AG04449 (cell line): Measurements from ENCODE around the gene CCDC107.

Experiments
- CTCF ChIA-PET: fragments of 350-600 bp; formaldehyde crosslinking; extraction: SDS; loops from one replicate; lab custom pipeline; 2021; ENCODE audit warnings: antibody characterized with exemption; lab: Yijun Ruan, JAX
- POLR2A ChIA-PET: fragments of 400-600, 350-600 bp; formaldehyde crosslinking; extraction: SDS; loops from one replicate; lab custom pipeline; 2020; ENCODE audit warnings: antibody characterized with exemption, inconsistent platforms; lab: Yijun Ruan, JAX
- DNase-seq: peaks from one replicate; pipeline ENCODE4 v3.0.0-alpha.2; 2010; ENCODE audit warnings: low read depth, low spot score
- H3K4me3 ChIP-seq: 2 replicates; pipeline ENCODE4 v1.5.1; 2011; ENCODE audit warnings: low read depth, mild to moderate bottlenecking, control low read depth, low read length
- TF ChIP-seq, protein P1 (sequence below): IDR thresholded peaks from one replicate; pipeline ENCODE4 v1.5.1; 2011; ENCODE audit warnings: mild to moderate bottlenecking, moderate library complexity, low read length, control low read depth, inconsistent platforms; ENCODE audit not compliant: insufficient read depth; ENCODE audit errors: missing control alignments

Gene CCDC107

DNA sequence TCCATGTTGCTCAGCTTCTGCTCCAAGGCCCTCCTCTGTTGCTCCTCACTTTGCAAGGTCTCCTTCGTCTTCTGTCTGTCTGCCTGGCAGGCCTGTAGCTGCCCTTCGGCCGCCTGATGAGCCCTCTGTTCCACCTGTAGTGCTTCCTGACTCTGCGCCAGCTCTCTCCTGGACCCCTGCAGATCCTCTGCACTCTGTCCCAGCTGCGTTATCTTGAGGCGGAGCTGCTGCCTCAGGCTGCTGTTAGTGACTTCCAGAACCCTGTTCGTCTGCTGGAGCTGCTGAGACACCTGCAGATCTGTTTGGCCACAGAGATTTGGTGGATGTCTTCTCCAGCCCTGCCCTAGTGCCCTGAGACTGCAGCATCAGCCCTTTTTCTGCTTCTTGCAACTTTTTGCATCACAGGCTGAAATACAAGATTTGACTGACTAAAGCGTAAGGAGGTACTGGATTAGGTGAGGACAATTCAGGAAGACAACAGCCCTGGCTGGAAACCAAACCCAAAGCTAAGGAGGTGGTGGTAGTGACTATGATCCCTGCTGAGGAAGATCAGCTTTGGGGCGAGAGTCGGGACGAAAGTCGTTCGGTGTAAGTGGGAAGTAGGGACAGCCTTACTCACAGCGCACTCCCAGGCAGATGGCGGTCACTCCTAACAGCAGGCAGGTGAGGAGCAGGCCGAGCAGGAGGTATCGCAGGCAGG lies 42.0 kb upstream of the CCDC107 start:
- CTCF ChIA-PET = interaction anchor here (0.7 to 2.0 kb wide), 6 partner anchors 8 to 32 kb away, joined by 3 to 10 read pairs (median 4); no protein-coding TSS in a partner anchor
- TF ChIP-seq, protein P1, sequence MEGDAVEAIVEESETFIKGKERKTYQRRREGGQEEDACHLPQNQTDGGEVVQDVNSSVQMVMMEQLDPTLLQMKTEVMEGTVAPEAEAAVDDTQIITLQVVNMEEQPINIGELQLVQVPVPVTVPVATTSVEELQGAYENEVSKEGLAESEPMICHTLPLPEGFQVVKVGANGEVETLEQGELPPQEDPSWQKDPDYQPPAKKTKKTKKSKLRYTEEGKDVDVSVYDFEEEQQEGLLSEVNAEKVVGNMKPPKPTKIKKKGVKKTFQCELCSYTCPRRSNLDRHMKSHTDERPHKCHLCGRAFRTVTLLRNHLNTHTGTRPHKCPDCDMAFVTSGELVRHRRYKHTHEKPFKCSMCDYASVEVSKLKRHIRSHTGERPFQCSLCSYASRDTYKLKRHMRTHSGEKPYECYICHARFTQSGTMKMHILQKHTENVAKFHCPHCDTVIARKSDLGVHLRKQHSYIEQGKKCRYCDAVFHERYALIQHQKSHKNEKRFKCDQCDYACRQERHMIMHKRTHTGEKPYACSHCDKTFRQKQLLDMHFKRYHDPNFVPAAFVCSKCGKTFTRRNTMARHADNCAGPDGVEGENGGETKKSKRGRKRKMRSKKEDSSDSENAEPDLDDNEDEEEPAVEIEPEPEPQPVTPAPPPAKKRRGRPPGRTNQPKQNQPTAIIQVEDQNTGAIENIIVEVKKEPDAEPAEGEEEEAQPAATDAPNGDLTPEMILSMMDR = no peak
- no peak overlapping the region for H3K4me3 ChIP-seq
- DNase-seq = no peak
- POLR2A ChIA-PET = interaction anchor here (0.8 kb wide), 1 partner anchor 64 kb away, joined by 5 read pairs; no protein-coding TSS in a partner anchor

DNA sequence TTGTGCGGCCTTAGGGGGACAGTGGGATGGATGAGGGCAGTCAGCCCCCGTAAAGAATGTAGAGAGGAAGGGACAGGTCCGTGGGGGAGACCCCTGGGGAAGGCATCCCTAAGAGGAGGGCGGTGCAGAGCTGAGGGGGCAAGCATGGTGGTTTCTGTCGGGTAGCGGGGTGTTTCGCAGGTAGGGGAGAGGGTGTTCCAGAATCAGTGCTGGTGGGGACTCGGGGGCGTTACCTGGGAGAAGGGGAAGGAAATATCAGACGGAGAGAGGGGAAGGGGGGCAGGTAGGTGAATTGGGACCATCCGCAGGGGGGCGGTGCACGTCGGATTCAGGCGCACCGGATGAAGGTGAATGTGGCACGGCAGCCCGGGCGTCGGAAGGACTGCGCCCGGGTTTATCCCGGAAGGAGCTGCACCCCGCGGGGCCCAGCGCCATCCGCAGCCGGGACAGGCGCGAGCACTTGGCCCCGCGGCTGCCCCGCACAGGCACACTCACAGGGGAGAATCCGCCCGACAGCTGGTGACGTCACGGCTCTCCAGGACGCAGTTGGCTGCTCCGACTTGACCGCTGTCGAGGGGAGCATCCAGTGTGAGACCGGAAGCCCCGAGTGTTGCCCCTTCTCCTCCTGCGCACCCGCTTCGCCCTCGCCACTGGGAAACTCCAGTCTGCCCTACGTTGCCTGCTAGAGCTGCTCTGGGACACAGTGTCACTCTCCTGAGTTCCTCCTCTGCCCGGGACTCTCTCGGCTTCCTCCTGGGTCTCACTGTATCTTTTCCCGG lies 41.2 kb upstream of the CCDC107 start:
- TF ChIP-seq, protein P1 = no peak
- peak overlapping the region; percentile 47 for H3K4me3 ChIP-seq
- CTCF ChIA-PET = interaction anchor here (1.1 to 2.0 kb wide), 4 partner anchors 8 to 31 kb away, joined by 3 to 10 read pairs (median 6); no protein-coding TSS in a partner anchor
- POLR2A ChIA-PET = no interaction called here
- no peak for DNase-seq

DNA sequence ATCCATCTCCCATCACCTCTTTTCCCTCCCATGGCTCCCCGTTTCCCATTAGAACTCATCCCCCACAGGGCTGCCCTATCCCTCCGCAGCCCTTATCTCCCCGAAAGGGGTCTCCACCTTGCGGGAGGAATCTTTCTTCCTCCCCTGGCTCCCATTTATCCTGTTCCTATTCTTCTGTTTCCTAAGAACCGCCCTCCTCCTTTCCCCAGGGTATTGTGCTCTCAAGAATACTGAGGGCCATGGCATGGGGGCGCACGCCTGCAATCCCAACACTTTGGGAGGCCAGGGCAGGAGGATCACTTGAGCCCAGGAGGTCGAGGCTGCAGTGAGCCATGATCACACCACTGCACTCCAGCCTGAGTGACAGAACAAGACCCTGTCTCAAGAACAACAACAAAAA lies 40.5 kb upstream of the CCDC107 start:
- ChIA-PET CTCF (interaction anchor here (1.1 to 2.0 kb wide), 4 partner anchors 9 to 30 kb away, joined by 3 to 10 read pairs (median 6); no protein-coding TSS in a partner anchor), POLR2A (no interaction called here)
- TF ChIP-seq, protein P1 = no peak
- H3K4me3 ChIP-seq = no peak overlapping the region
- DNase-seq = no peak

DNA sequence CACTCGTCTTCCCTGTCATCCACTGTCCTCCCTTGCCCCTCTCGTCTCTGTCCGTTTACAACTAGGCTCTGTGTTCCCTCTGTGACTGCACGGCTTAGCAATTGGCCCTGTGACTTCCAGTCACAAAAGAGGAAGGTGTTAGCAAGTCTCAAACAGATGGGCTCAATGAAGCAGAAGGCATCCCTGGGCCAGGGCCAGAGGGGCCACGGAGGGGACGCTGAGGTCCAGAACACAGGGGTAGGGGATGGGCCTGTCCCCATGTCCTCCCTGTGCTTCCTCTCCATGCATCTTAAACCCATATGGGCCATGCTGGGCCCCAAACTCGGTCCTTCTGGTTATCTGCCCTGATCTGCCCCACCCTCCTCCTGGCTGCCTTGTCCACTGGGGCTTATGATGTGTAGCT lies 39.8 kb upstream of the CCDC107 start, which contains the start of gene CD72:
Gene CD72 (minus strand): TSS at position 89 of the 403 bp plus-strand sequence. CDS start 110 bp downstream, outside the sequence.
- POLR2A ChIA-PET = no interaction called here
- TF ChIP-seq, protein P1 = no peak
- CTCF ChIA-PET = interaction anchor here (2.0 kb wide), 1 partner anchor 15 kb away, joined by 10 read pairs; no protein-coding TSS in a partner anchor
- H3K4me3 ChIP-seq = peak within 1 kb of the TSS; percentile 47
- DNase-seq = no peak

DNA sequence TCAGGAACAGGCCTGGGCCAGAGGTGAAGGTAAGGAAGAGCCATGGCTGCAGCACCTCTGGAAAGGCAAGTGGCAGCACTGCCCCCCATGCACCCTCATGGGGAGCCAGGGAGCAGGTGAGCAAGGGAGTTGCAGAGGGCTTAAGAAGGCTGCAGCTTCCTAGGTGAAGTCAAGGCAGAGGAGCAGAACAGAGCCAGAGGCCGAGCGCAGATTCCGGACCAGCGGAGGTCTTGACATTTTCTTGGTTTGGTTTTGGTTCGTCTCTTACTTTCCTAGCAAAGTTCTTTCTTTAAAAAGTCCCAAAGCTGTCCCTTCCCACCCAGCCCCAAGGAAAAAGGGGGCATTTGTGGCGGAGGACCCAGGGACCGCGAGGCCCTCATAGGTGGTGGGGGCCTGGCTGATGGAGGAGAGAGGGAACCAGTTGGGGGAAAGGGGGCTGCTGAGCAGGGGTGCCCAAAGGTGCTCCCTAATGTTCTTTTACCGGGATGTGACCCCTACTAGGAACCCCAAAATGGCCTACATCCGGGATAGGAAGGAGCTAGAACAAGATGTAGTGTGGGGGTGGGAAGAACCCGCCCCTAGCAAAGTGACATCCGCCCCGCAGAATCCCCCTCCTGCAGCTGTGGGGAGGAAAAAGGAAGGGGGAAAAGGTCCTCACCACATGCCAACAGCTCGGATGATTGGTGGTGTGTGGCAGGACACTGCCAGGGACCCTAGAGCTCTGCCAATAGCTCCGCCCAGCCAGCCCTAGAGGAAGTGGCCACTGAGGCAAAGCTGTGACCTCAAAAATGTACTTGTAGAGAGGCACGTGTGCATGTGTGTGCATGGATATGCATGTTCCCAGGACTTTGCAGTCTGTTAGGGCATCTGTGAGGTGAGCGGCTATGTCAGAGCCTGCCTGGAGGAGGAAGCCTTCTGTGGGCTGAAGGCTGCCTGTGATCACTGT lies 39.0 kb upstream of the CCDC107 start:
- no peak for DNase-seq

More for the DNA sequence above, 39.0 kb upstream of the CCDC107 start:
- TF ChIP-seq, protein P1 = no peak
- CTCF ChIA-PET = interaction anchor here (1.0 to 2.5 kb wide), 4 partner anchors 8 to 27 kb away, joined by 3 to 15 read pairs (median 7); partner anchors contain the start of gene TESK1
- no peak overlapping the region for H3K4me3 ChIP-seq
- POLR2A ChIA-PET = no interaction called here
